BJ (cell line): Measurements from ENCODE around the gene OSBPL7. TPM values are rescaled to one million over a fixed set of nuclear protein-coding genes. Genes with fewer than 3 reads are reported as not detected.

Source experiments
- CTCF ChIA-PET: fragments of 350-600 bp; formaldehyde crosslinking; extraction: SDS; loops from one replicate; lab custom pipeline; 2021; ENCODE audit warnings: antibody characterized with exemption, inconsistent platforms; lab: Yijun Ruan, JAX
- POLR2A ChIA-PET: fragments of 300-600 bp; sonication (Branson Sonifier 250); formaldehyde crosslinking; extraction: SDS; loops from one replicate; lab custom pipeline; 2021; ENCODE audit warnings: antibody characterized with exemption; lab: Charles Lee
- DNase-seq: peaks from one replicate; pipeline ENCODE4 v3.0.0-alpha.2; 2011; ENCODE audit warnings: low read depth
- H3K27me3 ChIP-seq: 2 replicates; pipeline ENCODE4 v1.6.0; 2011; ENCODE audit warnings: low read length; ENCODE audit not compliant: control insufficient read depth, insufficient read depth
- H3K36me3 ChIP-seq: 2 replicates; pipeline ENCODE4 v1.5.1; 2011; ENCODE audit warnings: low read length; ENCODE audit not compliant: control insufficient read depth, insufficient read depth
- H3K4me3 ChIP-seq: 2 replicates; pipeline ENCODE4 v1.5.1; 2011; ENCODE audit warnings: low read depth, mild to moderate bottlenecking, control low read depth, low read length
- polyA plus RNA-seq: library from polyadenylated mRNA; depleted of rRNA; stranded (reverse); fragments of >200 nt; gene quantifications from 2 replicates; pipeline ENCODE4 v1.2.3, GENCODE V29; 2011
- TF ChIP-seq, protein P1 (sequence below): IDR thresholded peaks from 2 replicates; pipeline ENCODE4 v1.5.1; 2011; ENCODE audit warnings: low read depth, mild to moderate bottlenecking, control low read depth, inconsistent platforms, low read length, moderate library complexity; ENCODE audit not compliant: insufficient read depth

The OSBPL7 gene
- polyA plus RNA-seq, 1 experiment: 7.6 TPM

GRCh38 chr17:47792457-47792856 lies 29.1 kb downstream of the OSBPL7 start:
- Histone ChIP-seq H3K4me3 (no peak overlapping the region), H3K27me3 (peaks cover 22% of the 10 kb centered on the region), H3K36me3 (no peaks in the 10 kb centered on the region)
- DNase-seq: no peak
- POLR2A ChIA-PET: no interaction called here
- CTCF ChIA-PET: interaction anchor here (0.9 to 4.3 kb wide), 2 partner anchors 11 to 49 kb away, joined by 4 to 23 read pairs; partner anchors contain the start of gene SCRN2
- TF ChIP-seq, protein P1, sequence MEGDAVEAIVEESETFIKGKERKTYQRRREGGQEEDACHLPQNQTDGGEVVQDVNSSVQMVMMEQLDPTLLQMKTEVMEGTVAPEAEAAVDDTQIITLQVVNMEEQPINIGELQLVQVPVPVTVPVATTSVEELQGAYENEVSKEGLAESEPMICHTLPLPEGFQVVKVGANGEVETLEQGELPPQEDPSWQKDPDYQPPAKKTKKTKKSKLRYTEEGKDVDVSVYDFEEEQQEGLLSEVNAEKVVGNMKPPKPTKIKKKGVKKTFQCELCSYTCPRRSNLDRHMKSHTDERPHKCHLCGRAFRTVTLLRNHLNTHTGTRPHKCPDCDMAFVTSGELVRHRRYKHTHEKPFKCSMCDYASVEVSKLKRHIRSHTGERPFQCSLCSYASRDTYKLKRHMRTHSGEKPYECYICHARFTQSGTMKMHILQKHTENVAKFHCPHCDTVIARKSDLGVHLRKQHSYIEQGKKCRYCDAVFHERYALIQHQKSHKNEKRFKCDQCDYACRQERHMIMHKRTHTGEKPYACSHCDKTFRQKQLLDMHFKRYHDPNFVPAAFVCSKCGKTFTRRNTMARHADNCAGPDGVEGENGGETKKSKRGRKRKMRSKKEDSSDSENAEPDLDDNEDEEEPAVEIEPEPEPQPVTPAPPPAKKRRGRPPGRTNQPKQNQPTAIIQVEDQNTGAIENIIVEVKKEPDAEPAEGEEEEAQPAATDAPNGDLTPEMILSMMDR: no peak

DNA sequence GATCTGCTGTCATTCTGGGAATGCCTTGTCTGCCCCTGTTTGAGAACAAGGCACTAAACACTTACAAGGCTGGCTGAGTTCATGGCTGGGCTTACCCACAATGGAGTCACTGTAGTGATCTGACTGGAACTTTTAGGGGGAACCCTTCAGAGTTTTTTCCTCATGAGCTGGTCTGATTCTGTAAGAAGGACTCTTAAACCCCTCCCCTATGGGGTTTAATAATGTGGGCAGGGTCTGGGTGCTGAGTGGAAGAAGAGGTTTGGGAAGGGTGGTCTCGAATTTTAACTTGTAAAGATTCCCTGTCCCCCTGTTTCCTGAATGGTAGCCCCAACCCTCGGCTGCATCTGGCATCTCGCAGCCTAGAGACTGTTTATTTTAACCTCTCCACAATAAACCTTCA lies 30.6 kb downstream of the OSBPL7 start:
- no peak for DNase-seq
- TF ChIP-seq, protein P1: no peak
- peaks cover 22% of the 10 kb centered on the region for H3K27me3 ChIP-seq
- POLR2A ChIA-PET: no interaction called here
- no peaks in the 10 kb centered on the region for H3K36me3 ChIP-seq
- CTCF ChIA-PET: interaction anchor here (4.3 kb wide), 1 partner anchor 12 kb away, joined by 23 read pairs; no protein-coding TSS in a partner anchor
- H3K4me3 ChIP-seq: no peak overlapping the region

DNA sequence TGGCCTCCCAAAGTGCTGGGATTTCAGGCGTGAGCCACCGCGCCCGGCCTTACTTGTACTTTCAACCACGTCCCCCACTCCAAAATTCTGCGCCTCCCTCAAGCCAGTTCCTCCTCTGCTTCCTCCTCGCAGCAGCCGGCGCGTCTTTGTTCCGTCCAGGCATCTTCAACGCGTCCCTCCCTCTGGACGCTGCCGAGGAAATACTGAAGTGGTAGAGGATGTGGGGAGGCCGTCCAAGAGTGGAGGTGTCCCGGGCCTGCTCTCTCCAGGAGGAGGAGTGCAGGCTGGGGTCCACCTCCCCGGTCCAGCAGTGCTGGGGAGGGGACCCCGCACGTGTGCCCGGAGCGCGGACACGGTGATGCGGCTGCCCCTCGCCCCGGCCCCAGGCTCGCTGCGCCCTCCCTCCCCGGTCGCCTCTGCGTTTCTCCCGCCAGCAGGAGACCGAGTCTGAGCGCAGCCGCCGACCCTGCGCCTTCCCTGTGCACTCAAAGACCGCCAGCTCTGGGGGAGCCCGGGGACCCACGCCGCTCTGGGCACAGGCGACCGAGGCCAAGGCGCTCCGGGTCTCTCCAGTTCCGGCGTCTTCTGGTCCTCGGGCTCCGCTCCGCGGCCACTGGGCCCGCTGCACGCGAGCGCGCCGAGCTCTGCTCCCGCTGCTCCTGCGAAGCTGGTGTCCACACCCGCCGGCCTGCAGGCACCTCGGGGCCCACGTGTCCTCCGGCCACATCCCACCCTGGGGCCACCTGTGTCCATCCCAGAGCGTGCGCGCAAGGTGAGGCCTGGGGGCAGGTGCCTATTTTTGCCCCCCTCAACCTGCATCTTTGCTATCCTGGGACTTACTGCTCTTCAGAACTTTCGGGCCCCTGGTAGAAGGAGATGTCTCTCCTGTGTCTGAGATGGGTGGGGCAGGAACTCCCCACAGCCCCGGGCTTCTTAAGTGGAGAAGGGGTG lies 31.7 kb downstream of the OSBPL7 start:
- H3K27me3 ChIP-seq: peaks cover 22% of the 10 kb centered on the region
- TF ChIP-seq, protein P1: peak; percentile 58
- ChIA-PET POLR2A (no interaction called here), CTCF (interaction anchor here (0.6 to 1.1 kb wide), 17 partner anchors 8 to 128 kb away, joined by 3 to 9 read pairs (median 4); no protein-coding TSS in a partner anchor)
- H3K4me3 ChIP-seq: peak overlapping the region; percentile 31
- no peaks in the 10 kb centered on the region for H3K36me3 ChIP-seq
- no peak for DNase-seq

DNA sequence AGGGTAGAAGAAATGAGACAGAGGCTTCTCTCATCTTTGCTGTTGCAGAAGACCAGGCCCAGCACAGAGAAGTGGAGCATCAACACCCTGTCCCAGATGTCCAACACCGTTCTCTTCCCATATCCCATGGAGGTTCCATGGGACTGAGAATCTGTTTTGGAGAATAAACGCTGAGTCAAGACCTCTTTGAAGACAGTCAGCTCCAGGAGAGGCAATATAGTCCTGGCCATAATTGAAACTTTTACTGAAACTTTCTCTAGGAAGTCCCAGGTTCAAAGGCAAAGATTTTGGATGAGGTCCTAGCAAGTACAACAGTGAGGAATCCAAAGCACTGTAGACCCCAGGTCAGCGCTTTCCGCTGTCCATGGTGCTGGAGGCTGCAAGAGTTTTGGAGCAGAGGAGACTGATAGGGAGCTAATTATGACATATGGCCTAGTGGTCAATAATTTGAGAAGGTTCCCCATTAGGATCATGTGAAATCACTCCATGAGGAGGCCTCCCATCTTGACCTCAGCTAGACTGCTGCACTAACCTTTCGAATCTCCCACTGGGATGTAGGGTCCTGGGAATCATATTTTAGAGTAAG lies 36.0 kb downstream of the OSBPL7 start:
- peaks cover 12% of the 10 kb centered on the region for H3K27me3 ChIP-seq
- CTCF ChIA-PET: interaction anchor here (1.0 to 1.9 kb wide), 7 partner anchors 10 to 57 kb away, joined by 3 to 6 read pairs (median 3); no protein-coding TSS in a partner anchor

More for the DNA sequence above, 36.0 kb downstream of the OSBPL7 start:
- POLR2A ChIA-PET: no interaction called here
- TF ChIP-seq, protein P1: no peak
- Histone ChIP-seq H3K36me3 (no peaks in the 10 kb centered on the region), H3K4me3 (no peak overlapping the region)
- no peak for DNase-seq
